SK-N-SH (cell line): ENCODE data around the gene LONRF2. TPM values are rescaled to one million over a fixed set of nuclear protein-coding genes. Genes with fewer than 3 reads are reported as not detected.

Source experiments
- CTCF ChIA-PET: fragments of 300-600, 350-600 bp; formaldehyde crosslinking; extraction: SDS; loops from one replicate; lab custom pipeline; 2021; lab: Yijun Ruan, JAX
- POLR2A ChIA-PET: fragments of 350-600 bp; sonication (Branson Sonifier 250); formaldehyde crosslinking; extraction: SDS; loops from one replicate; lab custom pipeline; 2020; ENCODE audit warnings: antibody characterized with exemption, inconsistent platforms; lab: Yijun Ruan, JAX
- DNase-seq: peaks from one replicate; pipeline ENCODE4 v3.0.0; 2012
- H2AFZ ChIP-seq: fragments of 200-600 bp; sonication (generic); 2 replicates; pipeline ENCODE4 v1.8.1; 2016; ENCODE audit warnings: antibody characterized with exemption, mild to moderate bottlenecking, low read depth
- H3F3A ChIP-seq: fragments of 200-600 bp; sonication (generic); replicated peaks from 2 replicates; pipeline ENCODE3; 2016; ENCODE audit warnings: antibody characterized with exemption, mild to moderate bottlenecking; ENCODE audit not compliant: insufficient read depth
- H3K27ac ChIP-seq, 2 experiments: fragments of 200-500 bp in 1 of 2; fragments of 200-600 bp in 1 of 2; sonication (Bioruptor generic) in 1 of 2; sonication (generic), shearing (Covaris generic) in 1 of 2; 2 replicates each; pipeline versions ENCODE4 v1.5.1 to v1.6.1; 2014 to 2016; ENCODE audit warnings: low read depth in 2 of 2, inconsistent platforms in 1 of 2, low read length in 1 of 2, mild to moderate bottlenecking in 1 of 2, mixed read lengths in 1 of 2
- H3K27me3 ChIP-seq: fragments of 200-600 bp; sonication (generic), shearing (Covaris generic); 2 replicates; pipeline ENCODE4 v1.6.1; 2016; ENCODE audit warnings: mixed run types; ENCODE audit not compliant: insufficient read depth
- H3K36me3 ChIP-seq, 2 experiments: fragments of 200-500 bp in 1 of 2; fragments of 200-600 bp in 1 of 2; sonication (Bioruptor generic) in 1 of 2; sonication (generic) in 1 of 2; replicated peaks in 1 of 2; 2 replicates each; pipeline versions ENCODE3 to v1.5.1; 2014 to 2016; ENCODE audit warnings: low read length in 1 of 2, mild to moderate bottlenecking in 1 of 2; ENCODE audit not compliant: insufficient read depth in 2 of 2, control insufficient read depth in 1 of 2
- H3K4me1 ChIP-seq, 2 experiments: fragments of 200-500 bp in 1 of 2; fragments of 200-600 bp in 1 of 2; sonication (Bioruptor generic) in 1 of 2; sonication (generic), shearing (Covaris generic) in 1 of 2; 2 replicates each; pipeline versions ENCODE4 v1.5.1 to v1.6.1; 2014 to 2016; ENCODE audit warnings: low read depth in 1 of 2, low read length in 1 of 2, mixed run types in 1 of 2; ENCODE audit not compliant: insufficient read depth in 2 of 2, control insufficient read depth in 1 of 2
- H3K4me2 ChIP-seq: fragments of 200-600 bp; sonication (generic), shearing (Covaris generic); 2 replicates; pipeline ENCODE4 v1.6.1; 2017; ENCODE audit warnings: mixed run types
- H3K4me3 ChIP-seq, 2 experiments: fragments of 200-500 bp in 1 of 2; fragments of 200-600 bp in 1 of 2; sonication (Bioruptor generic) in 1 of 2; sonication (generic), shearing (Covaris generic) in 1 of 2; 2 replicates each; pipeline versions ENCODE4 v1.5.1 to v1.8.1; 2014 to 2016; ENCODE audit warnings: low read depth in 2 of 2, inconsistent platforms in 1 of 2, low read length in 1 of 2, mild to moderate bottlenecking in 1 of 2, mixed read lengths in 1 of 2, moderate library complexity in 1 of 2
- H3K79me2 ChIP-seq: fragments of 200-600 bp; sonication (generic); 2 replicates; pipeline ENCODE4 v1.8.1; 2017; ENCODE audit warnings: mild to moderate bottlenecking; ENCODE audit not compliant: insufficient read depth
- H3K9ac ChIP-seq: fragments of 200-600 bp; sonication (generic); 2 replicates; pipeline ENCODE4 v1.6.1; 2017; ENCODE audit warnings: mixed run types
- H3K9me2 ChIP-seq: fragments of 200-600 bp; sonication (generic); 2 replicates; pipeline ENCODE4 v1.6.1; 2017; ENCODE audit warnings: mixed run types
- H3K9me3 ChIP-seq: fragments of 200-600 bp; sonication (generic); 2 replicates; pipeline ENCODE4 v1.6.1; 2017; ENCODE audit warnings: mixed run types, mild to moderate bottlenecking, moderate library complexity
- H4K20me1 ChIP-seq: fragments of 200-600 bp; sonication (generic); 2 replicates; pipeline ENCODE4 v1.6.1; 2017; ENCODE audit warnings: mild to moderate bottlenecking, mixed run types; ENCODE audit not compliant: insufficient read depth
- EZH2phosphoT487 ChIP-seq: fragments of 200-600 bp; sonication (generic); IDR thresholded peaks from 2 replicates; pipeline ENCODE4 v1.6.1; 2017; ENCODE audit warnings: low read depth, mixed run types, mild to moderate bottlenecking, antibody characterized with exemption, moderate library complexity, borderline replicate concordance
- FOXJ3 ChIP-seq: sonication (generic); formaldehyde crosslinking; IDR thresholded peaks from 2 replicates; pipeline ENCODE4 v1.5.1; 2020; ENCODE audit warnings: mild to moderate bottlenecking, missing genetic modification reagents
- GATA2 ChIP-seq: sonication (generic); formaldehyde crosslinking; IDR thresholded peaks from 2 replicates; pipeline ENCODE4 v1.5.0; 2020; ENCODE audit warnings: mild to moderate bottlenecking, missing genetic modification reagents
- JUND ChIP-seq: IDR thresholded peaks from 2 replicates; pipeline ENCODE4 v1.4.0; 2012
- MXI1 ChIP-seq: IDR thresholded peaks from 2 replicates; pipeline ENCODE4 v1.6.1; 2012; ENCODE audit warnings: mild to moderate bottlenecking, low read depth, low read length, improper control_type of control experiment
- NRF1 ChIP-seq: IDR thresholded peaks from 2 replicates; pipeline ENCODE4 v1.6.1; 2012; ENCODE audit warnings: low read depth, mild to moderate bottlenecking, low read length
- POLR2AphosphoS5 ChIP-seq: IDR thresholded peaks from 2 replicates; pipeline ENCODE4 v1.6.1; 2012; ENCODE audit warnings: low read depth, low read length
- RAD21 ChIP-seq: IDR thresholded peaks from 2 replicates; pipeline ENCODE4 v1.6.1; 2012; ENCODE audit warnings: mild to moderate bottlenecking, low read length
- RFX5 ChIP-seq: IDR thresholded peaks from 2 replicates; pipeline ENCODE4 v1.6.1; 2012; ENCODE audit warnings: mild to moderate bottlenecking, improper control_type of control experiment, low read length
- RXRA ChIP-seq: IDR thresholded peaks from 2 replicates; pipeline ENCODE4 v1.4.0; 2012; ENCODE audit warnings: low read depth, mild to moderate bottlenecking, borderline replicate concordance
- TCF12 ChIP-seq: IDR thresholded peaks from 2 replicates; pipeline ENCODE4 v1.4.0; 2012
- YY1 ChIP-seq: IDR thresholded peaks from 2 replicates; pipeline ENCODE4 v1.4.0; 2012; ENCODE audit warnings: low read depth, mild to moderate bottlenecking
- WGBS: methylation state at CpG from one replicate; pipeline ENCODE4 v1.1.6; 2017; ENCODE audit warnings: low lambda C conversion rate; 5-methylcytosine and 5-hydroxymethylcytosine counted together
- polyA plus RNA-seq, 3 experiments: library from polyadenylated mRNA; depleted of rRNA; stranded (reverse); fragments of >200 nt; gene quantifications; 2 replicates each; pipeline ENCODE4 v1.2.3, GENCODE V29; 2012
- TF ChIP-seq, protein P1 (sequence below): IDR thresholded peaks from 2 replicates; pipeline ENCODE4 v1.4.0; 2012; ENCODE audit warnings: low read depth, borderline replicate concordance
- TF ChIP-seq, protein P2 (sequence below): IDR thresholded peaks from 2 replicates; pipeline ENCODE4 v1.6.1; 2012; ENCODE audit warnings: mild to moderate bottlenecking, low read depth, low read length, moderate library complexity
- TF ChIP-seq, protein P3 (sequence below): IDR thresholded peaks from 2 replicates; pipeline ENCODE4; 2012
- TF ChIP-seq, protein P4 (sequence below): fragments of 200-600 bp; sonication (generic); IDR thresholded peaks from 2 replicates; pipeline ENCODE4 v1.6.1; 2017; ENCODE audit warnings: antibody characterized with exemption, mild to moderate bottlenecking, moderate library complexity
- TF ChIP-seq, protein P5 (sequence below): IDR thresholded peaks from 2 replicates; pipeline ENCODE4 v1.4.0; 2012; ENCODE audit warnings: low read depth

The LONRF2 gene
- polyA plus RNA-seq, 1 of the 3 experiments (the other 2 are of a cell fraction) = 2.0 TPM

DNA sequence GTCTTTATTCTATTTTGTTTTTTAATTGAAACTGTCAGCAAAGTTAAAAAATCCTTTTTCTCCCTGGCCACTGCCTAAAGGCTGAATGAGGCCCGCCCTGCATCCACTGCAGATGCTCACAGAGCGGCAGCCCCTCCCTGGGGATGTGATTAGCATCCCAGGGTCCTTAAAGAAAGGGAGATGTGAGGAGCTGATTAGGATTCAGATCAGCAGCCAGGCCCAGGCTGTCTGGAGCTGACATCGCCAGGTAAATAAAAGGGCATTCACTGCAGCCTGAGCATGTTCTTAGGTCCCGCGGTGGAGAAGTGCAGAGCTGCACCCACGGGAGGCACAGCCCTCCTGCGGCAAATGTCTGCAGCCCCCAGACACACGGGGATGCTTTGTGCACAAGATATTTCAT is 83.8 kb downstream of the LONRF2 start:
- Histone ChIP-seq H3K4me2 (no peak overlapping the region), H4K20me1 (no peaks in the 10 kb centered on the region), H3K9me3 (no peaks in the 10 kb centered on the region), H3K9me2 (no peaks in the 10 kb centered on the region), H3K36me3 (no peaks in the 10 kb centered on the region), H3K4me1 (peaks cover 0 to 19% of the 10 kb centered on the region in 2 experiments; a peak in 1 of 4 replicates), H3K9ac (no peak overlapping the region), H3K27ac (no peak overlapping the region), H3F3A (no peaks in the 10 kb centered on the region), H3K27me3 (no peaks in the 10 kb centered on the region), H2AFZ (no peak overlapping the region), H3K4me3 (no peak overlapping the region), H3K79me2 (no peaks in the 10 kb centered on the region)
- ChIA-PET CTCF (interaction anchor here (0.6 to 2.7 kb wide), 4 partner anchors 18 to 419 kb away, joined by 3 to 8 read pairs (median 4); no protein-coding TSS in a partner anchor), POLR2A (no interaction called here)
- TF ChIP-seq RXRA (no peak), GATA2 (CRISPR knock-in tag) (0 out of 2 replicates have a peak, but pooled peaks have one; percentile 19), EZH2phosphoT487 (no peak), JUND (no peak), MXI1 (no peak), NRF1 (no peak)
- TF ChIP-seq, protein P1, sequence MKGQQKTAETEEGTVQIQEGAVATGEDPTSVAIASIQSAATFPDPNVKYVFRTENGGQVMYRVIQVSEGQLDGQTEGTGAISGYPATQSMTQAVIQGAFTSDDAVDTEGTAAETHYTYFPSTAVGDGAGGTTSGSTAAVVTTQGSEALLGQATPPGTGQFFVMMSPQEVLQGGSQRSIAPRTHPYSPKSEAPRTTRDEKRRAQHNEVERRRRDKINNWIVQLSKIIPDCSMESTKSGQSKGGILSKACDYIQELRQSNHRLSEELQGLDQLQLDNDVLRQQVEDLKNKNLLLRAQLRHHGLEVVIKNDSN = no peak
- TF ChIP-seq, protein P2, sequence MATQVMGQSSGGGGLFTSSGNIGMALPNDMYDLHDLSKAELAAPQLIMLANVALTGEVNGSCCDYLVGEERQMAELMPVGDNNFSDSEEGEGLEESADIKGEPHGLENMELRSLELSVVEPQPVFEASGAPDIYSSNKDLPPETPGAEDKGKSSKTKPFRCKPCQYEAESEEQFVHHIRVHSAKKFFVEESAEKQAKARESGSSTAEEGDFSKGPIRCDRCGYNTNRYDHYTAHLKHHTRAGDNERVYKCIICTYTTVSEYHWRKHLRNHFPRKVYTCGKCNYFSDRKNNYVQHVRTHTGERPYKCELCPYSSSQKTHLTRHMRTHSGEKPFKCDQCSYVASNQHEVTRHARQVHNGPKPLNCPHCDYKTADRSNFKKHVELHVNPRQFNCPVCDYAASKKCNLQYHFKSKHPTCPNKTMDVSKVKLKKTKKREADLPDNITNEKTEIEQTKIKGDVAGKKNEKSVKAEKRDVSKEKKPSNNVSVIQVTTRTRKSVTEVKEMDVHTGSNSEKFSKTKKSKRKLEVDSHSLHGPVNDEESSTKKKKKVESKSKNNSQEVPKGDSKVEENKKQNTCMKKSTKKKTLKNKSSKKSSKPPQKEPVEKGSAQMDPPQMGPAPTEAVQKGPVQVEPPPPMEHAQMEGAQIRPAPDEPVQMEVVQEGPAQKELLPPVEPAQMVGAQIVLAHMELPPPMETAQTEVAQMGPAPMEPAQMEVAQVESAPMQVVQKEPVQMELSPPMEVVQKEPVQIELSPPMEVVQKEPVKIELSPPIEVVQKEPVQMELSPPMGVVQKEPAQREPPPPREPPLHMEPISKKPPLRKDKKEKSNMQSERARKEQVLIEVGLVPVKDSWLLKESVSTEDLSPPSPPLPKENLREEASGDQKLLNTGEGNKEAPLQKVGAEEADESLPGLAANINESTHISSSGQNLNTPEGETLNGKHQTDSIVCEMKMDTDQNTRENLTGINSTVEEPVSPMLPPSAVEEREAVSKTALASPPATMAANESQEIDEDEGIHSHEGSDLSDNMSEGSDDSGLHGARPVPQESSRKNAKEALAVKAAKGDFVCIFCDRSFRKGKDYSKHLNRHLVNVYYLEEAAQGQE = no peak
- DNase-seq = no peak
- 60% methylated on average over 8 of the region's 8 CpGs for WGBS

DNA sequence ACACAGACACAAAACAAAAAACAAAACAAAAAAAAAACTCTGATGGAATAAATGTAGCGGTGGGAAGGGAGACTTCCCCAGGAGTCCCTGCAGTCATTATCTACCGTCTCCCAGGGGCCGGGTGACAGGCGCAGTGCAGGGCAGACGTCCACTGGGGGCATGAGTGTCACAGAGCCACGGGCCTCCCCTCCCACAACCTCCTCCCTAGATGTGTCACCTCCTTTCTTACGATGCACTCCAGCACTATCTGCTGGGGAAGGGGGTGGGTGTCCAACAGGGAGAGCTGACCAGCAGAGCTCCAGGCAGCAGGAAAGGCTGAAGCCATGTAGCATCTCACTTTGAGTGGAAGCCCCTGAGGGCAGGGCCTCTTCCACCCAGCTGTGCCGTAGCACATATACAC is 84.5 kb downstream of the LONRF2 start:
- no peak overlapping the region for H3K9ac ChIP-seq
- H3K9me3 ChIP-seq = no peaks in the 10 kb centered on the region
- no peaks in the 10 kb centered on the region for H3K27me3 ChIP-seq
- no peak overlapping the region for H3K4me3 ChIP-seq
- H3K79me2 ChIP-seq = no peaks in the 10 kb centered on the region
- WGBS = 58% methylated on average over 8 of the region's 8 CpGs
- peak; percentile 51 for DNase-seq
- H2AFZ ChIP-seq = no peak overlapping the region
- H4K20me1 ChIP-seq = no peaks in the 10 kb centered on the region
- no peak for TF ChIP-seq RAD21
- no peak for TF ChIP-seq YY1
- no peak for TF ChIP-seq RFX5
- TF ChIP-seq RXRA = no peak
- no peak for TF ChIP-seq TCF12
- TF ChIP-seq, protein P3, sequence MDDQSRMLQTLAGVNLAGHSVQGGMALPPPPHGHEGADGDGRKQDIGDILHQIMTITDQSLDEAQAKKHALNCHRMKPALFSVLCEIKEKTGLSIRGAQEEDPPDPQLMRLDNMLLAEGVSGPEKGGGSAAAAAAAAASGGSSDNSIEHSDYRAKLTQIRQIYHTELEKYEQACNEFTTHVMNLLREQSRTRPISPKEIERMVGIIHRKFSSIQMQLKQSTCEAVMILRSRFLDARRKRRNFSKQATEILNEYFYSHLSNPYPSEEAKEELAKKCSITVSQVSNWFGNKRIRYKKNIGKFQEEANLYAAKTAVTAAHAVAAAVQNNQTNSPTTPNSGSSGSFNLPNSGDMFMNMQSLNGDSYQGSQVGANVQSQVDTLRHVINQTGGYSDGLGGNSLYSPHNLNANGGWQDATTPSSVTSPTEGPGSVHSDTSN = no peak
- no peak for TF ChIP-seq POLR2AphosphoS5
- no peak for TF ChIP-seq FOXJ3 (CRISPR knock-in tag)
- TF ChIP-seq, protein P4, sequence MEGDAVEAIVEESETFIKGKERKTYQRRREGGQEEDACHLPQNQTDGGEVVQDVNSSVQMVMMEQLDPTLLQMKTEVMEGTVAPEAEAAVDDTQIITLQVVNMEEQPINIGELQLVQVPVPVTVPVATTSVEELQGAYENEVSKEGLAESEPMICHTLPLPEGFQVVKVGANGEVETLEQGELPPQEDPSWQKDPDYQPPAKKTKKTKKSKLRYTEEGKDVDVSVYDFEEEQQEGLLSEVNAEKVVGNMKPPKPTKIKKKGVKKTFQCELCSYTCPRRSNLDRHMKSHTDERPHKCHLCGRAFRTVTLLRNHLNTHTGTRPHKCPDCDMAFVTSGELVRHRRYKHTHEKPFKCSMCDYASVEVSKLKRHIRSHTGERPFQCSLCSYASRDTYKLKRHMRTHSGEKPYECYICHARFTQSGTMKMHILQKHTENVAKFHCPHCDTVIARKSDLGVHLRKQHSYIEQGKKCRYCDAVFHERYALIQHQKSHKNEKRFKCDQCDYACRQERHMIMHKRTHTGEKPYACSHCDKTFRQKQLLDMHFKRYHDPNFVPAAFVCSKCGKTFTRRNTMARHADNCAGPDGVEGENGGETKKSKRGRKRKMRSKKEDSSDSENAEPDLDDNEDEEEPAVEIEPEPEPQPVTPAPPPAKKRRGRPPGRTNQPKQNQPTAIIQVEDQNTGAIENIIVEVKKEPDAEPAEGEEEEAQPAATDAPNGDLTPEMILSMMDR = no peak
- TF ChIP-seq, protein P5, sequence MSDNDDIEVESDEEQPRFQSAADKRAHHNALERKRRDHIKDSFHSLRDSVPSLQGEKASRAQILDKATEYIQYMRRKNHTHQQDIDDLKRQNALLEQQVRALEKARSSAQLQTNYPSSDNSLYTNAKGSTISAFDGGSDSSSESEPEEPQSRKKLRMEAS = no peak
- H3K9me2 ChIP-seq = no peaks in the 10 kb centered on the region
- ChIA-PET CTCF (interaction anchor here (1.1 to 2.2 kb wide), 3 partner anchors 10 to 194 kb away, joined by 3 to 8 read pairs (median 4); no protein-coding TSS in a partner anchor), POLR2A (no interaction called here)
- H3K36me3 ChIP-seq = no peaks in the 10 kb centered on the region
- peaks cover 0 to 18% of the 10 kb centered on the region in 2 experiments; a peak in 1 of 4 replicates for H3K4me1 ChIP-seq
- no peak overlapping the region for H3K27ac ChIP-seq
- H3F3A ChIP-seq = no peaks in the 10 kb centered on the region
- no peak overlapping the region for H3K4me2 ChIP-seq
